ACHN (cell line): ENCODE results near the gene C19orf81.

Experiments
- DNase-seq: peaks from one replicate; pipeline ENCODE4 v3.0.0-alpha.2; 2015
- in situ Hi-C: cut with HindIII; loops from 2 replicates; pipeline ENCODE4 v1.10.0; 2017; ENCODE audit warnings: low sequenced_read_pairs, low pct_ligation_motif_present, low pct_unique_long_range_greater_than_20kb

Gene C19orf81

GRCh38 chr19:50651174-50651573 is 1.9 kb downstream of the C19orf81 start:
- in situ Hi-C loops = no loop called here

GRCh38 chr19:50652722-50653121 is 3.5 kb downstream of the C19orf81 start:
- in situ Hi-C loops = no loop called here
- DNase-seq = no peak

More at GRCh38 chr19:50651174-50651573, 1.9 kb downstream of the C19orf81 start:
- DNase-seq = no peak

GRCh38 chr19:50654882-50655281 is 5.6 kb downstream of the C19orf81 start:
- in situ Hi-C loops = no loop called here
- DNase-seq = no peak

- in situ Hi-C loops = no loop called here
- DNase-seq = no peak
Measured at GRCh38 chr19:50657222-50657669, 8.0 kb downstream of the C19orf81 start.

- DNase-seq = peak; percentile 99
- in situ Hi-C loops = no loop called here
Measured at GRCh38 chr19:50657712-50658440, 8.6 kb downstream of the C19orf81 start.

GRCh38 chr19:50658441-50659317 is 9.4 kb downstream of the C19orf81 start:
- DNase-seq = peak; percentile 91
- in situ Hi-C loops = no loop called here

- in situ Hi-C loops = no loop called here
- no peak for DNase-seq
Measured at GRCh38 chr19:50659318-50660087, 10.3 kb downstream of the C19orf81 start.

- no peak for DNase-seq
- in situ Hi-C loops = no loop called here
Measured at GRCh38 chr19:50660088-50660366, 10.8 kb downstream of the C19orf81 start.

GRCh38 chr19:50661023-50661422 is 11.8 kb downstream of the C19orf81 start:
- in situ Hi-C loops = no loop called here
- DNase-seq = no peak

- no peak for DNase-seq
- in situ Hi-C loops = no loop called here
Measured at GRCh38 chr19:50661766-50662650, 12.8 kb downstream of the C19orf81 start.

GRCh38 chr19:50662651-50663481 is 13.6 kb downstream of the C19orf81 start:
- no peak for DNase-seq
- in situ Hi-C loops = no loop called here

- DNase-seq = peak; percentile 45
- in situ Hi-C loops = no loop called here
Measured at GRCh38 chr19:50663482-50663790, 14.2 kb downstream of the C19orf81 start.

- no peak for DNase-seq
- in situ Hi-C loops = no loop called here
Measured at GRCh38 chr19:50664204-50664603, 15.0 kb downstream of the C19orf81 start.

- DNase-seq = no peak
- in situ Hi-C loops = no loop called here
Measured at GRCh38 chr19:50666346-50667176, 17.3 kb downstream of the C19orf81 start.

GRCh38 chr19:50667177-50667758 is 18.0 kb downstream of the C19orf81 start:
- in situ Hi-C loops = no loop called here
- DNase-seq = no peak

GRCh38 chr19:50667759-50668231 is 18.6 kb downstream of the C19orf81 start:
- in situ Hi-C loops = no loop called here
- no peak for DNase-seq
